Neuronal stem cell (in vitro differentiated cells): ENCODE measurements around the gene DIP2C.

ENCODE experiments used
- DNase-seq: peaks from one replicate; pipeline ENCODE4 v3.0.0-alpha.2; 2013; ENCODE audit warnings: low spot score
- H2AFZ ChIP-seq: one replicate; pipeline ENCODE4 v1.6.1; 2013; ENCODE audit warnings: mild to moderate bottlenecking, low read length, inconsistent platforms
- H2AK5ac ChIP-seq: 2 replicates; pipeline ENCODE4 v1.6.1; 2013; ENCODE audit warnings: low read depth, mild to moderate bottlenecking, inconsistent platforms, low read length, moderate library complexity, mixed read lengths
- H2BK120ac ChIP-seq: 2 replicates; pipeline ENCODE4 v1.6.1; 2013; ENCODE audit warnings: low read depth, mild to moderate bottlenecking, inconsistent platforms, low read length, moderate library complexity, mixed read lengths
- H2BK12ac ChIP-seq: one replicate; pipeline ENCODE4 v1.6.1; 2013; ENCODE audit warnings: low read length, inconsistent platforms
- H2BK15ac ChIP-seq: 2 replicates; pipeline ENCODE4 v1.6.1; 2013; ENCODE audit warnings: mild to moderate bottlenecking, low read length, inconsistent platforms, mixed read lengths
- H2BK5ac ChIP-seq: one replicate; pipeline ENCODE4 v1.6.1; 2013; ENCODE audit warnings: inconsistent platforms, mild to moderate bottlenecking, low read length, moderate library complexity
- H3K14ac ChIP-seq: one replicate; pipeline ENCODE4 v1.6.1; 2013; ENCODE audit warnings: low read length, inconsistent platforms
- H3K18ac ChIP-seq: 2 replicates; pipeline ENCODE4 v1.6.1; 2013; ENCODE audit warnings: low read length, inconsistent platforms
- H3K23ac ChIP-seq: 2 replicates; pipeline ENCODE4 v1.6.1; 2013; ENCODE audit warnings: low read depth, mild to moderate bottlenecking, mixed read lengths, low read length, inconsistent platforms; ENCODE audit not compliant: poor library complexity
- H3K27ac ChIP-seq: replicated peaks from 3 replicates; pipeline ENCODE4 v1.5.1; 2013; ENCODE audit warnings: low read length, inconsistent platforms
- H3K27me3 ChIP-seq, 3 experiments: 2 replicates each; pipeline ENCODE4 v1.6.1; 2013; ENCODE audit warnings: low read length in 3 of 3, mild to moderate bottlenecking in 2 of 3, inconsistent platforms in 1 of 3, low read depth in 1 of 3, mixed read lengths in 1 of 3, moderate library complexity in 1 of 3; ENCODE audit not compliant: control insufficient read depth in 3 of 3, insufficient read depth in 3 of 3
- H3K36me3 ChIP-seq, 2 donors: replicated peaks in 1 of 2; 2 replicates each; pipeline ENCODE4 v1.6.1; 2013; ENCODE audit warnings: low read length in 2 of 2; ENCODE audit not compliant: control insufficient read depth in 2 of 2, insufficient read depth in 2 of 2
- H3K4ac ChIP-seq: 2 replicates; pipeline ENCODE4 v1.6.1; 2013; ENCODE audit warnings: inconsistent platforms, mild to moderate bottlenecking, low read length, moderate library complexity
- H3K4me1 ChIP-seq, 2 donors: 1 replicate in 1 of 2; 2 replicates in 1 of 2; pipeline ENCODE4 v1.6.1; 2013; ENCODE audit warnings: low read length in 2 of 2, low read depth in 1 of 2; ENCODE audit not compliant: control insufficient read depth in 2 of 2, insufficient read depth in 1 of 2
- H3K4me2 ChIP-seq: one replicate; pipeline ENCODE4 v1.6.1; 2013; ENCODE audit warnings: mild to moderate bottlenecking, low read length, inconsistent platforms; ENCODE audit not compliant: insufficient read depth, poor library complexity, severe bottlenecking
- H3K4me3 ChIP-seq, 2 donors: 2 replicates each; pipeline ENCODE4 v1.5.1; 2013; ENCODE audit warnings: low read length in 2 of 2, mild to moderate bottlenecking in 2 of 2, inconsistent platforms in 1 of 2, moderate library complexity in 1 of 2
- H3K79me1 ChIP-seq: one replicate; pipeline ENCODE4 v1.6.1; 2013; ENCODE audit warnings: low read depth, mild to moderate bottlenecking, inconsistent platforms, low read length, moderate library complexity
- H3K9ac ChIP-seq: one replicate; pipeline ENCODE4 v1.6.1; 2013; ENCODE audit warnings: mild to moderate bottlenecking, low read depth, low read length, inconsistent platforms; ENCODE audit not compliant: poor library complexity
- H3K9me3 ChIP-seq, 2 donors: replicated peaks in 1 of 2; 2 replicates each; pipeline versions ENCODE3 to v1.6.1; 2013; ENCODE audit warnings: low read length in 2 of 2, mild to moderate bottlenecking in 2 of 2, inconsistent platforms in 1 of 2, low read depth in 1 of 2, mixed read lengths in 1 of 2, moderate library complexity in 1 of 2; ENCODE audit not compliant: control insufficient read depth in 2 of 2, insufficient read depth in 1 of 2
- H4K8ac ChIP-seq: one replicate; pipeline ENCODE4 v1.6.1; 2013; ENCODE audit warnings: low read depth, mild to moderate bottlenecking, inconsistent platforms, low read length, moderate library complexity
- H4K91ac ChIP-seq: one replicate; pipeline ENCODE4 v1.6.1; 2013; ENCODE audit warnings: low read length, low read depth, mild to moderate bottlenecking, inconsistent platforms; ENCODE audit not compliant: poor library complexity
- WGBS, 2 donors: extraction: QIAGEN DNeasy Blood & Tissue Kit; methylation state at CpG; one replicate each; pipeline ENCODE4 v1.1.7; 2013; ENCODE audit warnings: missing lambda C conversion rate in 2 of 2, mixed read lengths in 1 of 2; ENCODE audit not compliant: insufficient read length in 2 of 2, insufficient replicate concordance in 1 of 2; ENCODE audit errors: extremely low coverage in 2 of 2; 5-methylcytosine and 5-hydroxymethylcytosine counted together

Gene DIP2C

DNA sequence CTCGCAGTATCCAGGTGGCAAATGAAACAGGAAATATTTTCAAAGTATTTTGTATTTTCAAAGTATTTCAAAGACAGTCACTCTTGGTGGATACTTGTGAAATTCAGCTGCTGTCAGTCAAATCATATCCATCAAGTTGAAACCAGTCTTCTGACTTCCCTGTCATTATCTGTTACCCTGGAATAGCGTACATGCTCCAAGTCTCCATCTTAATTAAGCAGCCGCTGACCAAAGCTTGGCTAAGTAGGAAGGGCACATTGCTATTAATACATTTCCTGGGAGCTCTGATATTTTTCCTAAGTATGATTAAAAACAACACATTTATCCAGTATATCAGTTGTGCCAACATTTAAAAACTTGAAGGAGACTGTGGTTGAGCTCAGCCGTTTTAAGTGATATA lies 442.0 kb downstream of the DIP2C start:
- no peaks in the 10 kb centered on the region for H3K27me3 ChIP-seq
- no CpG with 5 or more reads among the region's 4 CpGs for WGBS, 2 donors
- peaks cover 0 to 1% of the 10 kb centered on the region in 2 donors for H3K9me3 ChIP-seq
- no peak overlapping the region for H3K14ac ChIP-seq
- H3K18ac ChIP-seq = no peak overlapping the region
- no peak overlapping the region for H2AFZ ChIP-seq
- no peak overlapping the region for H2AK5ac ChIP-seq
- H3K4me2 ChIP-seq = no peak overlapping the region
- H3K9ac ChIP-seq = no peak overlapping the region
- H3K4me3 ChIP-seq = no peak overlapping the region
- H2BK15ac ChIP-seq = no peak overlapping the region
- no peak for DNase-seq
- H3K23ac ChIP-seq = no peak overlapping the region
- no peak overlapping the region for H2BK12ac ChIP-seq
- H2BK120ac ChIP-seq = no peak overlapping the region
- H3K36me3 ChIP-seq = peaks cover 20 to 100% of the 10 kb centered on the region in 2 donors
- no peak overlapping the region for H3K4ac ChIP-seq
- H4K8ac ChIP-seq = no peak overlapping the region
- H3K79me1 ChIP-seq = no peaks in the 10 kb centered on the region
- H3K27ac ChIP-seq = no peak overlapping the region
- no peaks in the 10 kb centered on the region for H3K4me1 ChIP-seq
- no peak overlapping the region for H2BK5ac ChIP-seq
- no peak overlapping the region for H4K91ac ChIP-seq

DNA sequence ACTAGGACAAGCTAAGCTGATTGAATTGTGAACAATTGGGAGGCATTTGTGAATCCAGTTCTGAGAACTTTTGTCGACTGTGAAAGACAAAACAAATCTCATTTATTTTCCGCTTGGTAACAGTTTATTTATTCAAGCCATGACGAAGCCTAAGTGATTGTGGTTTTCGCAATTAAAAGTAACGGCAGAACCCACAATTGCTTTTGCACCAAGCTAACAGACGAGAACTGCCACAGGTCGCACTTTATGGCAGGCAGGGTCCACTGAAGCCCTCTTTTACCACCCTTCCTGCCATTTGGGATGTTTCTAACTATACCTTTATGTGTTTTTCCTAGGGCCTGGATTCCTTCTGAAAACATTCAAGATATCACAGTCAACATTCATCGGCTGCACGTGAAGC lies 443.0 kb downstream of the DIP2C start:
- DNase-seq = no peak
- no peak overlapping the region for H3K4me3 ChIP-seq
- H4K8ac ChIP-seq = no peak overlapping the region
- H3K9ac ChIP-seq = no peak overlapping the region
- no peak overlapping the region for H2BK15ac ChIP-seq
- no peak overlapping the region for H3K4ac ChIP-seq
- H3K23ac ChIP-seq = no peak overlapping the region
- H2BK12ac ChIP-seq = no peak overlapping the region
- H2AK5ac ChIP-seq = no peak overlapping the region
- H2BK120ac ChIP-seq = no peak overlapping the region
- H2AFZ ChIP-seq = no peak overlapping the region
- H3K79me1 ChIP-seq = no peaks in the 10 kb centered on the region
- peaks cover 0 to 1% of the 10 kb centered on the region in 2 donors for H3K4me1 ChIP-seq
- H3K9me3 ChIP-seq = peaks cover 0 to 1% of the 10 kb centered on the region in 2 donors
- H4K91ac ChIP-seq = no peak overlapping the region
- no peaks in the 10 kb centered on the region for H3K27me3 ChIP-seq
- no peak overlapping the region for H3K18ac ChIP-seq
- no peak overlapping the region for H3K4me2 ChIP-seq
- no peak overlapping the region for H2BK5ac ChIP-seq
- peaks cover 20 to 100% of the 10 kb centered on the region in 2 donors for H3K36me3 ChIP-seq
- no peak overlapping the region for H3K14ac ChIP-seq
- WGBS, 2 donors = no CpG with 5 or more reads among the region's 9 CpGs
- no peak overlapping the region for H3K27ac ChIP-seq

DNA sequence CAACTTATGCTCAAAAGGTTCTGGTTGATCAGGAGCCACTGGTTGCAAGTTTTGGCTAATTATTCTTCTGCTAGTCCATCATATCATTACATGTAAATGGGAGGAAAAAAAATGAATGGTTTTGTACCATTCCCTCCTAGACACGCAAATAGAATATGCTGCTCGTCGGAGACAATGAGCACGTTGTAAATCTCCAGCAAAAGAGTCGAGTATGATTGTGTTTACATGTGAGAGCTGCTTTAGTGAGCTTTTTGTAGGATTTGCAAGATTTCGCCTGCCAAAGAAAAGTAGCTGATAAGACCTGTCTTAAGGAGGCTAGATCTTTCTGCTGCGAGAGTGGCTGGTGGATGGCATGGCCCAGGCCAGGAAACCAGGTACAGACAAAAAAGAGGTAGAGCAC lies 445.2 kb downstream of the DIP2C start:
- Histone ChIP-seq H2AK5ac (no peak overlapping the region), H3K4me1 (peaks cover 0 to 3% of the 10 kb centered on the region in 2 donors), H2BK5ac (no peak overlapping the region), H3K23ac (no peak overlapping the region), H3K18ac (no peak overlapping the region), H3K9me3 (peaks cover 0 to 1% of the 10 kb centered on the region in 2 donors), H2AFZ (no peak overlapping the region), H2BK12ac (no peak overlapping the region), H3K14ac (no peak overlapping the region), H3K79me1 (no peaks in the 10 kb centered on the region), H3K36me3 (peaks cover 16 to 98% of the 10 kb centered on the region in 2 donors), H2BK120ac (no peak overlapping the region), H3K27ac (no peak overlapping the region), H3K4me3 (no peak overlapping the region), H2BK15ac (no peak overlapping the region), H3K9ac (no peak overlapping the region), H3K4me2 (no peak overlapping the region), H4K91ac (no peak overlapping the region), H4K8ac (no peak overlapping the region), H3K4ac (no peak overlapping the region), H3K27me3 (no peaks in the 10 kb centered on the region)
- no peak for DNase-seq
- no CpG with 5 or more reads among the region's 7 CpGs for WGBS, 2 donors

DNA sequence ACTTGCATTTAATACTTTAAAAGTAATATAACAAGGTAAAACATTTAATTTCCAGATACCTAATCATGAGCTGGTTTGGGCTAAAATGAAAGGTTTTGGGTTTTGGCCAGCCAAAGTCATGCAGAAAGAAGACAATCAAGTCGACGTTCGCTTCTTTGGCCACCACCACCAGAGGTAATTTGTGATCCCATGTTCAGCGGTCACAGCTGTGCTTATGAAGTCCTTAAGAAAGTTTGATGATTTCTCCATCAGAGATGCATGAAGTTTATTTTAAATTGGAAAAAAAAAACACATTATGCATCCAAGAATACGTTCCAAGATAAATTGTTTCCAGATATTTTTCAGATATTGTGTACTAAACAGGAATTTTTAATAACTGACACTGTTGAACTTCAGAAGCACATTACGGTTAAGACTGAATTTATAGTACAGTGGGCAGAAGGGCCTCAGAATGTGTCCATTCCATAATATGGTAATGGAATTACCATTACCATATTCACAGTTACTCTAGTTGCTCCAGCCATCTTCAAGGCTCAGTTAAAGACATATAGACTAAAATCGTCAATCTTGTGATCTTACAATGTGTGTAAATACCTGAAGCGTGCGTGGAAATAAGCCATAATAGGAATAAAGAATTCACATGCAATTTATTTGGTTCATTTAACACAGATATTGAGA lies 447.4 kb downstream of the DIP2C start:
- WGBS, 2 donors = no CpG with 5 or more reads among the region's 9 CpGs
- H2BK12ac ChIP-seq = no peak overlapping the region
- H4K8ac ChIP-seq = no peak overlapping the region

More for the DNA sequence above, 447.4 kb downstream of the DIP2C start:
- Histone ChIP-seq H2AK5ac (no peak overlapping the region), H4K91ac (no peak overlapping the region), H3K4me3 (no peak overlapping the region), H3K27me3 (no peaks in the 10 kb centered on the region), H3K4me2 (no peak overlapping the region), H2AFZ (no peak overlapping the region), H2BK5ac (no peak overlapping the region), H3K27ac (no peak overlapping the region), H3K9me3 (no peaks in the 10 kb centered on the region), H3K4me1 (peaks cover 0 to 3% of the 10 kb centered on the region in 2 donors), H3K23ac (no peak overlapping the region), H2BK120ac (no peak overlapping the region), H3K79me1 (no peaks in the 10 kb centered on the region), H3K14ac (no peak overlapping the region), H3K18ac (no peak overlapping the region), H3K4ac (no peak overlapping the region), H3K36me3 (peaks cover 6 to 96% of the 10 kb centered on the region in 2 donors), H3K9ac (no peak overlapping the region), H2BK15ac (no peak overlapping the region)
- no peak for DNase-seq
